ENCODE measurements around the gene TPH1.
A peak's percentile ranks its signal among the peaks of the same experiment; 100 is the strongest.
"Not testable (repeated sequence)": the region's sequence is repeated elsewhere in the genome, so short reads cannot be mapped to it uniquely, and the experiment has no call there.

The TPH1 gene

DNA sequence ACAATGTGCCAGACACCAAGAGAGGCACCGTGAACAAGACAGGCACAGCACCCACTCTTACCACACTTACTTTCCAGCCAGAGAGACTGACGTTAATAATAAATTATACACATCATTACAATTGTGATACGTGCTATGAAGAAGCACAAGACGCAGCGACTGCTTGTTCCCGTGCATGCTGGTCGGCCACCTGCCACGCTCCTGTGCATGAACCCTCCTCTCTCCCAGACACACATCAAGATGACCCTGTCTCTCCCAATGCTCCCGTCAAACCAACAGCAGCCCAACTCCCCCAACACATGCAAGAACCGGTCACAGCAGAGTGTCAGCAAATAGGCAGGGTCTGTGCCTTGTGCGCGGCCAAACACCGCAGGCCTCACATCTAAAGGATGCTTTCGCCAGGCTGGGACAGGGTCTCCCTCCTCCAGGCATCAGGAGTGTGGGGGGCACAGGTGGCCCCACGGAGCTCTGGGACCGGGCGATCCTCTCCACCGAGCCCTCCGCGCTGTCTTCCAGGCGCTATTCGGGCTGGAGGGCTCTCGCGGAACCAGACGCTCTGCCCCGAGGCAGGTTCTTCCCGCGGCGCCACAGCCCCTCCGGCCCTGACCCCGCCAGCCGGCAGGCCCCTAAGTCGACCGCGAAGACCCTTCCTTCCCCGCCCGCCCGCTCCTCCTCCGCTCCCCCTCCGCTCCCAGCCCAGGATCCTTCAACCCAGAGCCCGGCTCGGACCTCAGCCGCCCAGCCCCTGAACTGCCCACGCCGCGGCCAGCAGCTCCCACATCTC is 33.8 kb downstream of the TPH1 start:
- H3K4me1 ChIP-seq (ENCODE audit: insufficient read depth, low read length), result no peaks in the 10 kb centered on the region
- no peaks in the 10 kb centered on the region for H3K9me3 ChIP-seq (ENCODE audit: control insufficient read depth, insufficient read depth, low read length)
- H3K36me3 ChIP-seq (ENCODE audit: insufficient read depth, low read length), result no peaks in the 10 kb centered on the region
- peak overlapping the region; percentile 70 for H3K9ac ChIP-seq (ENCODE audit: low read depth, low read length)

DNA sequence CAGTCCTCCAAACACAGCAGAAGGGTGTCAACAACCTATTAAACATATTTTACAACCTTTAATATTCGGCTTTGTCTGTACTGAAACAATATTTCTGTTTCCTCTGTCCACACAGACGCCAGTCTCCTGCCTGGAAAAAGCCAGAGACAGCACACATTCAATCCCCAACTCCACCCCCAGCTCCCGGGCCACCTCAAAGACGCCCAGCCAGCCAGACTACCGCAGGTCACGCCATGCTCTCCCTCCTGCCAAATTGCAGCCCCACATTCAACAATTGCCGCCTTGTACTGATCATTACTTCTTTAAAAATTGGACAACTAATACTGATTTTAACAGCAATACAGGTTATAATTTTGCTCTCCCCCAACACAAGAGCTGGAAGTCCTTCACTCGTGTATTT is 34.4 kb downstream of the TPH1 start:
- Histone ChIP-seq H3K9me3 (ENCODE audit: control insufficient read depth, insufficient read depth, low read length) (no peaks in the 10 kb centered on the region), H3K9ac (ENCODE audit: low read depth, low read length) (peak overlapping the region; percentile 70; the same call in 1 of the 2 replicates), H3K36me3 (ENCODE audit: insufficient read depth, low read length) (0 out of 2 replicates have a peak, but pooled peaks cover under 1% of the 10 kb centered on the region), H3K4me1 (ENCODE audit: insufficient read depth, low read length) (no peaks in the 10 kb centered on the region)

DNA sequence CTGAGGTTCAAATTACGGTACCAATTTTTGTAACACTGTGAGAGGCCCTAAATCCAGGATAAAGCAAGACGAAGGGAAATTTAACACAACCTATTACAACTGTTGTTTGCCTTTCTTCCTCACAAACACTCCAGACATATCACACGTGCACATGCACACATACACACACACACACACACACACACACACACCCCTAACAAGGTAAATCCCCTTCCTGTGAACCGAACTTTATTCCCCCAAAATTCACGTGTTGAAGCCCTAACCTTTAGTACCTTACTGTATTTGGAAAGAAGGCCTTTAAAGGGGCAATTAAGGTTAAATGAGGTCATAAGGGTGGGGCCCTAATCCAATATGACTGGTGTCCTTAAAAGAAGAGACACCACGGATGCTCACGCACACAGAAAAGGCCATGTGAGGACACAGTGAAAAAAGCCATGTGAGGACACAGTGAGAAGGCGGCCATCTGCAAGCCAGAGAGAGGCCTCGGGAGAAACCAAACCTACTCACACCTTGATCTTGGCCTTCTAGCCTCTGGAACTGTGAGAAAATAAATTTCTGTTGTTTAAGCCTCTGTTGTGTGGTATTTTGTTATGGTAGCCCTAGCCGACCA is 35.0 kb downstream of the TPH1 start:
- Histone ChIP-seq H3K9me3 (ENCODE audit: control insufficient read depth, insufficient read depth, low read length) (no peaks in the 10 kb centered on the region), H3K4me1 (ENCODE audit: insufficient read depth, low read length) (no peaks in the 10 kb centered on the region), H3K9ac (ENCODE audit: low read depth, low read length) (no peak overlapping the region), H3K36me3 (ENCODE audit: insufficient read depth, low read length) (0 out of 2 replicates have a peak, but pooled peaks cover 4% of the 10 kb centered on the region)

DNA sequence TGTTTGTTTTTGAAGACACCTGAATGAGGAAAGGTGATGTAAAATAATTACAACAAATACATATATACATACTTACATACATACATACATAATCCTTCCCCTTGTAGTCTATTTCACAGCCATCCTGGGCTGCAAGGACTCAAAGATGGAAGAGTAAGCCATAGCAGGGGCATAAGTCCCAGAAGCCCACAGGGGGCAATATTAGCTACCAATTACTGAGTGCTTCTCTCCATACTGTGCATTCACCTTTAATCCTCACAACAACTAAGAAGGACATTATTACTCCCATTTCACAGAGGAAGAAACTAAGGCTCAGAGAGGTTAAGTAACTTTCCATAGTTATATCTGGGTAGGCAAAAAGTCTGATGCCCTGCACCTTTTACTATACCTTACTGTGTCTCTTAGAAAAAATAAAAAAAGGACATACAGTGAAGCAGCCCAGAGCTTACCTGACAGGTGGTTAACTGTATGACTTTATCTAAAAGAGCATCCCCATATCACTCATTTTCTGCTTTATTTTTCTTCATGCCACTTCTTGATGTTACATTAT is 35.9 kb downstream of the TPH1 start:
- Histone ChIP-seq H3K9ac (ENCODE audit: low read depth, low read length) (no peak overlapping the region), H3K4me1 (ENCODE audit: insufficient read depth, low read length) (no peaks in the 10 kb centered on the region), H3K36me3 (ENCODE audit: insufficient read depth, low read length) (0 out of 2 replicates have a peak, but pooled peaks cover 4% of the 10 kb centered on the region), H3K9me3 (ENCODE audit: control insufficient read depth, insufficient read depth, low read length) (no peaks in the 10 kb centered on the region)

DNA sequence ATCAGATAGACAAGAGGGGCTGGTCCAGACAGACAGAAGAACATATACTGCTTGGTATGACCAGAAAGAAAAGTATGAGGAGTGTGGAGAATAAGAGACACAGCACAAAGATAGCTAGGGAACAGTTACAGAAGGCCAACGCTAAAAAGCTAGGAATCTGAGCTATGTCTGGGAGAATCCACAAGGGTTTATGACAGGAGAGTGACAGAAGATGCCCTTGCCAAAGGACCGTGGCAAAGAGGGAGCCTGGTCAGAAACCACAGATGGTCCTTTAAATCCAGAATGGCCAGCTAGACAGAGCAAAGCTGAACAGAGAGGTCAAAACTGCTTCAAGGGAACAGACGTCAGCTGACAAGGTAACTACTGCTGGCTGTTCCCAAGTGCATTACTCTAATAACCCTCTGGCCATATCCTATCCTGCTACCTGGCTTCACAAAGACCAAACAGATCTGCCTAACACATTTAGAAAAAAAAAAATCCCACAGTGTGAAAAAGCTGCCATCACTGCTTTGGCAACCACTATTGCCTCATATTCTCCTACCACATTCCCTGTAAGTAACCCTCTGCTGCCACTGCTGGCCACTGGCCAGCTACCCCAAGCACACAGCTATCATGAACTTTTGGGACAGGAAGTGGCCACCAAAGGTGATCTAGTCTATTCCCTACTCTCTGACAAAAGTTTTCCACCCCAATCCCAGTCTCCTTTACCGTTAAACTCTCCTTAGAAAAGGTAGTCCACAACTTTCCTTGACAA is 40.5 kb downstream of the TPH1 start:
- Histone ChIP-seq H3K9ac (ENCODE audit: low read depth, low read length) (no peak overlapping the region), H3K9me3 (ENCODE audit: control insufficient read depth, insufficient read depth, low read length) (no peaks in the 10 kb centered on the region), H3K36me3 (ENCODE audit: insufficient read depth, low read length) (peaks cover 6% of the 10 kb centered on the region; the same call in 1 of the 2 replicates), H3K4me1 (ENCODE audit: insufficient read depth, low read length) (no peaks in the 10 kb centered on the region)

DNA sequence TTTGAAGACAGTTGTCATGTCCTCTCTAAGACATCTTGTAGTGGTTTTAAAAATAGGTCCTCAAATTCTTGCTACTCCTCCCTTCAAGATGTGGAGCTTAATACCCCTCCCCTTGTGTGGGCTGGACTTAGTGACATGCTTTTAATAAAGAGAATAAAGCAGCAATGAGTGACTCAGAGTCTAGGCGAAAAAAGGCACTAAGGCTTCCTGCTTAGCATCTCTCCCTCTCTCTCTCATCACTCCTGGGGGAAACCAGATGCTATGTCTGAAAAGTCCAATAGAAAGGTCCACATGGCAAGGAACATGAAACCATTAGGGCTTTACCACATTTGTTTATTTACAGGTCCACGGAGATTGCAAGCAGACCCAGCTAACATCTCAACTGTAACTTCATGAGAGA is 44.9 kb downstream of the TPH1 start:
- Histone ChIP-seq H3K4me1 (ENCODE audit: insufficient read depth, low read length) (no peaks in the 10 kb centered on the region), H3K9me3 (ENCODE audit: control insufficient read depth, insufficient read depth, low read length) (no peaks in the 10 kb centered on the region), H3K36me3 (ENCODE audit: insufficient read depth, low read length) (peaks cover 2% of the 10 kb centered on the region; the same call in 1 of the 2 replicates), H3K9ac (ENCODE audit: low read depth, low read length) (no peak overlapping the region)

DNA sequence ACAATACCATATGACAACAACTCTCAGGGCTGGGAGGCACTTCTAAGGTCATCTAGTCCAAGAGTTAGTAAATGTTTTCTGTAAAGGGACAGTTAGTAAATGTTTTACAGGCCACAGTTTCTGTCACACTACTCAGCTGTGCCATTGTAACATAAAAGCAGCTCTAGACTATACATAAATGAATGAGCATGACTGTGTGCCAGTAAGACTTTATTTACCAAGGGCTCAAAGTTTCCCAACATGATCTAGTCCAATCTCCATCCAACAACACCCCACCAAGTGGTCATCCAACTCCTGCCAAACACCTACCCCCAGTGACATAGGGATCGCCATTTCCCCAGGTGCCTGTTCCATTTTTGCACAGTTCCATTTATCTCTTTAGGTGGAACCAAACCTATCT is 45.3 kb downstream of the TPH1 start:
- H3K9me3 ChIP-seq (ENCODE audit: control insufficient read depth, insufficient read depth, low read length), result no peaks in the 10 kb centered on the region
- H3K9ac ChIP-seq (ENCODE audit: low read depth, low read length), result no peak overlapping the region
- H3K4me1 ChIP-seq (ENCODE audit: insufficient read depth, low read length), result no peaks in the 10 kb centered on the region
- H3K36me3 ChIP-seq (ENCODE audit: insufficient read depth, low read length), result peaks cover 2% of the 10 kb centered on the region; the same call in 1 of the 2 replicates

DNA sequence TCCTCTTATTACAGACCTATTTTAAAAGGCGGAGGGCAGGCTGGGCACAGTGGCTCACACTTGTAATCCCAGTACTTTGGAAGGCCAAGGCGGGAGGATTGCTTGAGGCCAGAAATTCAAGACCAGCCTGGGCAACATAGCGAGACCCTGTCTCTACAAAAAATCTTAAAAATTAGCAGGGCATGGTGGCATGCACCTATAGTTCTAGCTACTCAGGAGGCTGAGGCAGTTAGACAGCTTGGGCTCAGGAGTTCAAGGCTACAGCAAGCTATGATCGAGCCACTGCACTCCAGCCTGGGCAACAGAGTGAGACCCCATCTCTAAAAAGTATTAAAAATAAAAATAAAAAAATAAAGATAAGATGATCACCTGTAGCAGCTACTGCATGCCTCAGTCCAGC is 45.9 kb downstream of the TPH1 start:
- H3K9me3 ChIP-seq (ENCODE audit: control insufficient read depth, insufficient read depth, low read length); H3K36me3 ChIP-seq (ENCODE audit: insufficient read depth, low read length); H3K4me1 ChIP-seq (ENCODE audit: insufficient read depth, low read length); H3K9ac ChIP-seq (ENCODE audit: low read depth, low read length): not testable (repeated sequence)

Measured in ES-I3 (cell line).